ENCODE data around the gene LGALS3.

DNA sequence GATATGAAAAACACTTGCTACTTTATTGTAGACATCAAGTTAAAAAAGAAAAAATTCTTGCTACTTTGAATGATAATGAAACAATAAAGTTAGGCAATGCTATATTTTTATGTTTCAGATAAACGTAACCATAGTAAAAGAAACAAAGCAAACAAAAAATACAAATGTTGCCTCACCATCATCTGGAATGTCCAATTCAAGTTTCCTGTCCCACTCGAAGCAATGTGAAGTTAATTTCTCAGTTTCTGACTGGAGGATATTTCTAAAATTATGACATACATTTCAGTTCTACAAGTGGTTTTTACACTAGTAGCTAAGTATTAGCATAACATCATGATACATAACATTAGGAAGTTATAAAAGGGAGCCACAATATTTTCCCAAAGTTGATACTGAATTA is 41.5 kb downstream of the LGALS3 start:
- TF ChIP-seq, protein P1, sequence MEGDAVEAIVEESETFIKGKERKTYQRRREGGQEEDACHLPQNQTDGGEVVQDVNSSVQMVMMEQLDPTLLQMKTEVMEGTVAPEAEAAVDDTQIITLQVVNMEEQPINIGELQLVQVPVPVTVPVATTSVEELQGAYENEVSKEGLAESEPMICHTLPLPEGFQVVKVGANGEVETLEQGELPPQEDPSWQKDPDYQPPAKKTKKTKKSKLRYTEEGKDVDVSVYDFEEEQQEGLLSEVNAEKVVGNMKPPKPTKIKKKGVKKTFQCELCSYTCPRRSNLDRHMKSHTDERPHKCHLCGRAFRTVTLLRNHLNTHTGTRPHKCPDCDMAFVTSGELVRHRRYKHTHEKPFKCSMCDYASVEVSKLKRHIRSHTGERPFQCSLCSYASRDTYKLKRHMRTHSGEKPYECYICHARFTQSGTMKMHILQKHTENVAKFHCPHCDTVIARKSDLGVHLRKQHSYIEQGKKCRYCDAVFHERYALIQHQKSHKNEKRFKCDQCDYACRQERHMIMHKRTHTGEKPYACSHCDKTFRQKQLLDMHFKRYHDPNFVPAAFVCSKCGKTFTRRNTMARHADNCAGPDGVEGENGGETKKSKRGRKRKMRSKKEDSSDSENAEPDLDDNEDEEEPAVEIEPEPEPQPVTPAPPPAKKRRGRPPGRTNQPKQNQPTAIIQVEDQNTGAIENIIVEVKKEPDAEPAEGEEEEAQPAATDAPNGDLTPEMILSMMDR (IDR thresholded peaks at IDR 0.05) = no peak
- no peak for TF ChIP-seq POLR2AphosphoS5 (IDR thresholded peaks at IDR 0.05)
- TF ChIP-seq POLR2A (IDR thresholded peaks at IDR 0.05) = no peak
- TF ChIP-seq EP300 (IDR thresholded peaks at IDR 0.05; ENCODE audit: low read depth) = no peak

Measured in transverse colon (tissue), 4 donors.